SW480 (cell line): ENCODE data around the gene CCDC171.

Source experiments
- DNase-seq: peaks from one replicate; pipeline ENCODE4 v3.0.0-alpha.2; 2016; ENCODE audit warnings: low spot score

The CCDC171 gene

DNA sequence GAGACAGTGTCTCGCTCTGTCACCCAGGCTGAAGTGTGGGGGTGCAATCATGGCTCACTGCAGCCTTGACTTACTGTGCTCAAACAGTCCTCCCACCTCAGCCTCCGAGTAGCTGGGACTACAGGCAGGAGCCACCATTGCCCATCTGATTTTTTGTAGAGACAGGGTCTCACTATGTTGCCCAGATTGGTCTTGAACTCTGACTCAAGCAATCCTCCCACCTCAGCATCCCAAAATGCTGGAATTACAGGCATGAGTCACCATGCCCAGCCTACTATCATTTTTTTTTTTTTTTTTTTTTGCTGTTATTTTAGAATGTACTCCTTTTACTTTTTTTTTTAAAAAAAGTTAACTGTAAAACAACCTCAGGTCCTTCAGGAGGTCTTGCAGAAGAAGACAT lies 449.0 kb downstream of the CCDC171 start:
- no peak for DNase-seq

- no peak for DNase-seq
Observed at GRCh38 chr9:16002816-16003215, 450.0 kb downstream of the CCDC171 start.

- DNase-seq: no peak
Observed at GRCh38 chr9:16003785-16004184, 450.9 kb downstream of the CCDC171 start.

DNA sequence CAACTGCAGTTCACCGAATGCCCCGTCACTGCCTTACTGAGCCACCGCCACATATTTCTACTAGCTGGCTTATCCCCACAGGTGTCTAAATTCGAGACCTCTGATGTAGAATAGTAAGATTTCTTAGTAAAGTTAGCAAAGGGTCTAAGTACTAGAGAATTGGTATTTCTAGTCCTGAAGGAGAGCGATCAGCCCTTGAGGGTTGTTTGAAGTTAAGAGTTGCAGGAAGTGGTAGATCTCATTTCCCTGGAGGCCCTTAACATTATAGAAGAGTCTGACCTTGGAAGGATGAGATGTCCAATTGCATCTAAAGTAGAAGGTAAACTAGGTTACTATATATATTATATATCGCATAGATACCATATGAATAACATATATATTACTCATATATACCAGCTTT lies 451.8 kb downstream of the CCDC171 start:
- no peak for DNase-seq

- DNase-seq: no peak
Observed at GRCh38 chr9:16010221-16010620, 457.4 kb downstream of the CCDC171 start.

GRCh38 chr9:16012621-16013020 lies 459.8 kb downstream of the CCDC171 start:
- no peak for DNase-seq

- DNase-seq: no peak
Observed at GRCh38 chr9:16013366-16013765, 460.5 kb downstream of the CCDC171 start.

DNA sequence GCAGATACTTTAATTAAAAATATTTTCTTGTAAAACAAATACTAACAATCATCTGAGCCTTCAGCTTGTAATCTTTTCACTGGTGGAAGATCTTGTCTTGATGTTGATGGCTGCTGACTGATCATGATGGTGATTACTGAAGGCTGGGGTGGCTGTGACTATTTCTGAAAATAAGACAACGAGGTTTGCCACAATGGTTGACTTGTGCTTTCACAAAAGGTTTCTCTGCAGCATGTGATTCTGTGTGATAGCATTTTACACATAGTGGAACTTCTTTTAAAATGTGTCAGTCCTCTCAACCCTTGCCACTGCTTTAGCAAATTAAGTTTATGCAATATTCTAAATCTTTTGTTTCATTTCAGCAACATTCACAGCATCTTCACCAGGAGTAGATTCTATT lies 461.0 kb downstream of the CCDC171 start:
- DNase-seq: no peak

DNA sequence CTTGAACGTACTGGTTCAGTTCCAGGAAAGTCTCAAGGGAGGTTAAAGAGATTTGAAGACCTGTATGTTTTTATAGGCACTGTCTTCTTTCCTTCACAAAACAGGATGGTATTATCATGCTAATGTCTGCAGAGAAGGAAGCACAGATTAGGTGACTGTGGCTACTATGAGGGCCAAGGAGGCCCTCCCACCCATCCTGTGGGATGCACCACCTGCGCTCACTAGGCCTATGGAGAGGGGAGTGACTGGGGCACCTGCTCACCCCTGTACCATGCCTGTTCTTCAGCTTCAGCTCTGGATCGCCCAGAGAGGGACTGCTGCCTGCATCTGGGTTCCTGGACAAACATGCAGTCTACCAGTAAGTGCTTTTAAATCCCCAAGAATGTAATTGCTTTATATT lies 469.4 kb downstream of the CCDC171 start:
- DNase-seq: no peak

- DNase-seq: no peak
Observed at GRCh38 chr9:16023446-16023845, 470.6 kb downstream of the CCDC171 start.
